Erythroblast (primary cell): ENCODE measurements around the gene SLC24A3.

Source experiments
- GATA1 ChIP-seq: IDR thresholded peaks from 2 replicates; pipeline ENCODE4 v1.6.1; 2011; ENCODE audit warnings: low read depth, mild to moderate bottlenecking, control low read depth, low read length, moderate library complexity
- POLR2A ChIP-seq: IDR thresholded peaks from 2 replicates; pipeline ENCODE4 v1.6.1; 2011; ENCODE audit warnings: mild to moderate bottlenecking, low read length

DNA sequence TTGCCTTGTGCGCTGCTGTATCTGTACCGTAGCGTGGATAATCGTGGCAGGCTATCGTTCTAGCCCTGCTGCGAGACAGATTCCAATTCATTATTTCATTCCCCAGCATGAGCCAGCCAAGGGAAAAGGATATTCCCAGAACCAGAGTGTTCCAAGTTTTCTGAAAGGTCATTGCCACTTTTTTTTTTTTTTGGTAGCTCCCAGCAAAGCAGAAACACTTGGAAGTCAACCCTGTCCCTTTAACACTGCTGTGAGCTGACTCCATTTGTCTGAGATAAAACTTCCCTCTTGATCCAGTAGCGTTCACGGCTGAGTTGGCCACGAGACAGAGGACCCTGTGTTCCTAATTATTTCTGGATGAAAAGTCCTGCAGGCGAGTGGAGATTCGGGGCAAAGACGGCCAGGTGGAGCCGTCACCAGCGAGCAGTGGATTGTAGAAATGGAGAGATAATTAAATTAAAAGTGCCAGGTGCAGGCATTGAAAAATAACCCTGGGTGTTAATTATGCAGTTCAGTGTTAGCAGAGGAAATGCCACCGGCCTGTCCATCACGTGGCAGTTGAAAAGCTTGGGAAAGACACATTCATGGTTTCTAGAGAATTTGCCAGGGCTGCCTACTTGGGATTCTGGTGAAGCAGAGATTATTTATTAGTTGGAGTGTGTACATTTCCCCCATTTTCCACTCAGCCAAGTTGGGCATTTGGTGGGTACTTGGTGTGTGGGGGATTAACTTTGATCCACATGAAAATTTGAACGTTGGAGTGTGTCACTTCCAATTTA is 164.2 kb downstream of the SLC24A3 start:
- no peak for TF ChIP-seq POLR2A
- TF ChIP-seq GATA1 = no peak
